HCT116 (cell line): ENCODE measurements around the gene GRIA1. TPM values are rescaled to one million over a fixed set of nuclear protein-coding genes. Genes with fewer than 3 reads are reported as not detected.

ENCODE experiments used
- ATAC-seq: fragments of 200-7000 bp; cut with Tn5 transposase; 2 replicates; pipeline ENCODE4 v1.9.1; 2020; ENCODE audit warnings: mild to moderate bottlenecking, moderate library complexity
- BruUV-seq: library from RNA; stranded (reverse); fragments of 400-500 nt; replicated peaks from 2 replicates; lab custom pipeline; 2021; lab: Mats Ljungman, UMichigan
- CTCF ChIA-PET: fragments of 300-600 bp; sonication (Branson Sonifier 250); formaldehyde crosslinking; loops from one replicate; lab custom pipeline; 2021; ENCODE audit warnings: antibody characterized with exemption; lab: Charles Lee
- POLR2A ChIA-PET: fragments of 300-600, 350-600 bp; sonication (Branson Sonifier 250); formaldehyde crosslinking; loops from one replicate; lab custom pipeline; 2021; ENCODE audit warnings: antibody characterized with exemption; lab: Charles Lee
- RAD21 ChIA-PET, 2 experiments: fragments of 300-600 bp; sonication (Branson Sonifier 250); formaldehyde crosslinking; loops; one replicate each; lab custom pipeline; 2023; ENCODE audit warnings: low total read pairs in 2 of 2; ENCODE audit not compliant: uncharacterized antibody in 2 of 2, unreplicated experiment in 2 of 2, low non-redundant PET in 1 of 2; lab: Charles Lee
- DNase-seq: peaks from one replicate; pipeline ENCODE4 v3.0.0-alpha.2; 2010; ENCODE audit warnings: low read depth, low spot score
- H2AFZ ChIP-seq: fragments of 200-600 bp; shearing (Covaris generic), sonication (generic); 2 replicates; pipeline ENCODE4 v1.6.1; 2017; ENCODE audit warnings: low read depth, mixed run types, mixed read lengths, antibody characterized with exemption, low read length; ENCODE audit not compliant: poor library complexity, severe bottlenecking
- H3K27ac ChIP-seq: 2 replicates; pipeline ENCODE4 v1.5.1; 2012; ENCODE audit warnings: low read depth, low read length
- H3K27me3 ChIP-seq: fragments of 200-600 bp; sonication (generic); 2 replicates; pipeline ENCODE4 v1.6.1; 2016; ENCODE audit warnings: mixed run types, low read length, mixed read lengths; ENCODE audit not compliant: insufficient read depth
- H3K36me3 ChIP-seq, 2 experiments: fragments of 200-500 bp in 1 of 2; fragments of 200-600 bp in 1 of 2; sonication (Bioruptor generic) in 1 of 2; sonication (generic) in 1 of 2; 2 replicates each; pipeline versions ENCODE4 v1.5.1 to v1.6.1; 2014 to 2016; ENCODE audit warnings: low read length in 2 of 2, inconsistent platforms in 1 of 2, mixed read lengths in 1 of 2, mixed run types in 1 of 2; ENCODE audit not compliant: insufficient read depth in 2 of 2, control insufficient read depth in 1 of 2
- H3K4me1 ChIP-seq, 2 experiments: fragments of 200-600 bp in 1 of 2; sonication (generic) in 1 of 2; 2 replicates each; pipeline versions ENCODE4 v1.5.1 to v1.6.1; 2012 to 2017; ENCODE audit warnings: low read length in 2 of 2, inconsistent platforms in 1 of 2, mild to moderate bottlenecking in 1 of 2, mixed read lengths in 1 of 2, mixed run types in 1 of 2, moderate library complexity in 1 of 2; ENCODE audit not compliant: insufficient read depth in 2 of 2, control insufficient read depth in 1 of 2
- H3K4me2 ChIP-seq: fragments of 200-600 bp; sonication (generic); 2 replicates; pipeline ENCODE4 v1.6.1; 2017; ENCODE audit warnings: mixed run types, low read length, mixed read lengths
- H3K4me3 ChIP-seq, 2 experiments: fragments of 200-600 bp in 1 of 2; sonication (generic) in 1 of 2; replicated peaks in 1 of 2; 2 replicates each; pipeline ENCODE4 v1.5.1; 2011 to 2016; ENCODE audit warnings: low read length in 2 of 2, control low read depth in 1 of 2, low read depth in 1 of 2, mild to moderate bottlenecking in 1 of 2, mixed read lengths in 1 of 2, mixed run types in 1 of 2
- H3K79me2 ChIP-seq: fragments of 200-600 bp; sonication (generic); 2 replicates; pipeline ENCODE4 v1.6.1; 2017; ENCODE audit warnings: mild to moderate bottlenecking, mixed run types, low read length, moderate library complexity, mixed read lengths; ENCODE audit not compliant: insufficient read depth
- H3K9ac ChIP-seq: fragments of 200-600 bp; sonication (generic); 2 replicates; pipeline ENCODE4 v1.6.1; 2016; ENCODE audit warnings: low read length, mixed read lengths
- H3K9me2 ChIP-seq: fragments of 200-600 bp; sonication (generic), shearing (Covaris generic); 2 replicates; pipeline ENCODE4 v1.6.1; 2017; ENCODE audit warnings: mixed run types, mild to moderate bottlenecking, moderate library complexity; ENCODE audit not compliant: insufficient read depth
- H3K9me3 ChIP-seq, 2 experiments: fragments of 200-500 bp in 1 of 2; fragments of 200-600 bp in 1 of 2; sonication (Bioruptor generic) in 1 of 2; sonication (generic) in 1 of 2; 2 replicates each; pipeline ENCODE4 v1.6.1; 2014 to 2017; ENCODE audit warnings: low read length in 2 of 2, mixed read lengths in 2 of 2, inconsistent platforms in 1 of 2, low read depth in 1 of 2, mild to moderate bottlenecking in 1 of 2, mixed run types in 1 of 2, moderate library complexity in 1 of 2; ENCODE audit not compliant: control insufficient read depth in 1 of 2, insufficient read depth in 1 of 2
- H4K20me1 ChIP-seq: fragments of 200-600 bp; sonication (generic), shearing (Covaris generic); 2 replicates; pipeline ENCODE4 v1.6.1; 2017; ENCODE audit warnings: mixed run types, mild to moderate bottlenecking, moderate library complexity; ENCODE audit not compliant: insufficient read depth
- CBX3 ChIP-seq: IDR thresholded peaks from 2 replicates; pipeline ENCODE4 v1.6.1; 2012; ENCODE audit warnings: low read depth
- CEBPB ChIP-seq: IDR thresholded peaks from 2 replicates; pipeline ENCODE4 v1.6.1; 2012; ENCODE audit warnings: low read depth
- EGR1 ChIP-seq: IDR thresholded peaks from 2 replicates; pipeline ENCODE4 v1.6.1; 2012; ENCODE audit warnings: low read depth
- EZH2phosphoT487 ChIP-seq: fragments of 200-600 bp; IDR thresholded peaks from 2 replicates; pipeline ENCODE4 v1.6.1; 2018; ENCODE audit warnings: antibody characterized with exemption, borderline replicate concordance
- FOSL1 ChIP-seq: IDR thresholded peaks from 2 replicates; pipeline ENCODE4 v1.6.1; 2012; ENCODE audit warnings: low read depth
- JUND ChIP-seq: IDR thresholded peaks from 2 replicates; pipeline ENCODE4 v1.6.1; 2012
- POLR2AphosphoS5 ChIP-seq: IDR thresholded peaks from 2 replicates; pipeline ENCODE4 v1.6.1; 2011; ENCODE audit warnings: mild to moderate bottlenecking, low read depth, low read length, moderate library complexity
- SP1 ChIP-seq: IDR thresholded peaks from 2 replicates; pipeline ENCODE4 v1.6.1; 2012; ENCODE audit warnings: low read depth
- SRF ChIP-seq: IDR thresholded peaks from 2 replicates; pipeline ENCODE4 v1.6.1; 2012; ENCODE audit warnings: low read depth
- intact Hi-C: fragments of 100-400 bp; cut with micrococcal nuclease; formaldehyde crosslinking; loops from 2 replicates; pipeline ENCODE4 v1.10.0; 2022
- total RNA-seq: library from RNA; stranded (reverse); gene quantifications from one replicate; pipeline ENCODE4 v1.2.1, GENCODE V29; 2021; ENCODE audit not compliant: unreplicated experiment
- TF ChIP-seq, protein P1 (sequence below), 3 experiments: fragments of 200-600 bp in 1 of 3; sonication (generic) in 1 of 3; IDR thresholded peaks in 2 of 3; conservative IDR thresholded peaks in 1 of 3; 2 replicates each; pipeline ENCODE4 v1.5.1; 2012 to 2017; ENCODE audit warnings: low read depth in 2 of 3, low read length in 2 of 3, antibody characterized with exemption in 1 of 3, borderline replicate concordance in 1 of 3, control low read depth in 1 of 3, mild to moderate bottlenecking in 1 of 3, mixed read lengths in 1 of 3, mixed run types in 1 of 3, moderate library complexity in 1 of 3; ENCODE audit not compliant: insufficient read depth in 1 of 3

The GRIA1 gene
- total RNA-seq, 1 experiment from 2014 or later: not detected

- H3K79me2 ChIP-seq: no peaks in the 10 kb centered on the region
- no TSS peak for BruUV-seq
- no peaks in the 10 kb centered on the region for H3K9me2 ChIP-seq
- no peaks in the 10 kb centered on the region for H4K20me1 ChIP-seq
- H3K4me3 ChIP-seq: peak overlapping the region in 1 of 2 experiments; percentile 19; a peak in 1 of 4 replicates
- H2AFZ ChIP-seq: peak overlapping the region; percentile 38
- H3K27me3 ChIP-seq: no peaks in the 10 kb centered on the region
- H3K4me1 ChIP-seq: peaks cover 0 to 13% of the 10 kb centered on the region in 2 experiments; a peak in 3 of 4 replicates
- no peak overlapping the region for H3K27ac ChIP-seq
- ChIA-PET RAD21 (no interaction called here), CTCF (no interaction called here)
- DNase-seq: no peak
- H3K36me3 ChIP-seq: no peaks in the 10 kb centered on the region
- intact Hi-C loops: no loop called here
- 0 out of 2 replicates have a peak, but pooled peaks have one; percentile 20 for TF ChIP-seq SRF
- TF ChIP-seq CEBPB: no peak
- peak; percentile 51; the same call in 1 of the 2 replicates for TF ChIP-seq FOSL1
- TF ChIP-seq JUND: peak; percentile 36; the same call in 1 of the 2 replicates
- no peak for TF ChIP-seq EZH2phosphoT487
- no peak for TF ChIP-seq EGR1
- TF ChIP-seq, protein P1, sequence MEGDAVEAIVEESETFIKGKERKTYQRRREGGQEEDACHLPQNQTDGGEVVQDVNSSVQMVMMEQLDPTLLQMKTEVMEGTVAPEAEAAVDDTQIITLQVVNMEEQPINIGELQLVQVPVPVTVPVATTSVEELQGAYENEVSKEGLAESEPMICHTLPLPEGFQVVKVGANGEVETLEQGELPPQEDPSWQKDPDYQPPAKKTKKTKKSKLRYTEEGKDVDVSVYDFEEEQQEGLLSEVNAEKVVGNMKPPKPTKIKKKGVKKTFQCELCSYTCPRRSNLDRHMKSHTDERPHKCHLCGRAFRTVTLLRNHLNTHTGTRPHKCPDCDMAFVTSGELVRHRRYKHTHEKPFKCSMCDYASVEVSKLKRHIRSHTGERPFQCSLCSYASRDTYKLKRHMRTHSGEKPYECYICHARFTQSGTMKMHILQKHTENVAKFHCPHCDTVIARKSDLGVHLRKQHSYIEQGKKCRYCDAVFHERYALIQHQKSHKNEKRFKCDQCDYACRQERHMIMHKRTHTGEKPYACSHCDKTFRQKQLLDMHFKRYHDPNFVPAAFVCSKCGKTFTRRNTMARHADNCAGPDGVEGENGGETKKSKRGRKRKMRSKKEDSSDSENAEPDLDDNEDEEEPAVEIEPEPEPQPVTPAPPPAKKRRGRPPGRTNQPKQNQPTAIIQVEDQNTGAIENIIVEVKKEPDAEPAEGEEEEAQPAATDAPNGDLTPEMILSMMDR (IDR thresholded peaks at IDR 0.05 in 2 of 3, conservative IDR thresholded peaks at IDR 0.05 in 1 of 3; ENCODE audit: borderline replicate concordance in 1 of 3, insufficient read depth in 1 of 3, low read depth in 2 of 3, low read length in 2 of 3): no peak
- peak; percentile 47 for TF ChIP-seq SP1
- no peak for TF ChIP-seq POLR2AphosphoS5
- TF ChIP-seq, all 23 proteins: peak for 4
- H3K4me2 ChIP-seq: peak overlapping the region; percentile 63
- peak; percentile 66 for ATAC-seq
- no peak overlapping the region for H3K9ac ChIP-seq
- no peaks in the 10 kb centered on the region for H3K9me3 ChIP-seq
- POLR2A ChIA-PET: no interaction called here
These were observed 71.7 kb downstream of the GRIA1 start for GRCh38 chr5:153562189-153562588.

GRCh38 chr5:153565822-153566221 lies 75.4 kb downstream of the GRIA1 start:
- ChIA-PET RAD21 (no interaction called here), CTCF (no interaction called here), POLR2A (no interaction called here)
- BruUV-seq: no TSS peak
- H3K27me3 ChIP-seq: no peaks in the 10 kb centered on the region
- H3K36me3 ChIP-seq: no peaks in the 10 kb centered on the region
- intact Hi-C loops: no loop called here
- no peaks in the 10 kb centered on the region for H4K20me1 ChIP-seq
- TF ChIP-seq CBX3: no peak
- no peak overlapping the region for H3K9ac ChIP-seq
- ATAC-seq (no peak), DNase-seq (no peak)
- H3K79me2 ChIP-seq: no peaks in the 10 kb centered on the region
- H3K9me3 ChIP-seq: no peaks in the 10 kb centered on the region
- no peak overlapping the region for H3K4me2 ChIP-seq
- no peak overlapping the region for H3K27ac ChIP-seq
- no peak overlapping the region for H3K4me3 ChIP-seq
- no peak overlapping the region for H2AFZ ChIP-seq
- no peaks in the 10 kb centered on the region for H3K9me2 ChIP-seq
- H3K4me1 ChIP-seq: peaks cover 0 to 13% of the 10 kb centered on the region in 2 experiments; a peak in 3 of 4 replicates
